Psoas muscle (tissue), 8 donors: ENCODE results near the gene RBFOX2. TPM values are rescaled to one million over a fixed set of nuclear protein-coding genes. Genes with fewer than 3 reads are reported as not detected.

ENCODE experiments used
- ATAC-seq, 4 donors: fragments of 200-7000 bp; cut with Tn5 transposase; one replicate each; pipeline ENCODE4 v1.9.1; 2020; ENCODE audit warnings: moderate library complexity in 3 of 4, mild to moderate bottlenecking in 2 of 4
- DNase-seq, 2 donors: peaks; one replicate each; pipeline ENCODE4 v3.0.0-alpha.2; 2020
- H3K27ac ChIP-seq: fragments of 200-600 bp; one replicate; pipeline ENCODE4 v1.8.0; 2022
- H3K27me3 ChIP-seq, 3 donors: fragments of 200-600 bp in 1 of 3; one replicate each; pipeline versions ENCODE4 v1.6.1 to v1.8.0; 2013 to 2022; ENCODE audit warnings: low read length in 2 of 3, mild to moderate bottlenecking in 2 of 3, moderate library complexity in 1 of 3; ENCODE audit not compliant: insufficient read depth in 3 of 3
- H3K36me3 ChIP-seq, 2 donors: fragments of 200-600 bp in 1 of 2; one replicate each; pipeline versions ENCODE4 v1.6.1 to v1.8.0; 2013 to 2022; ENCODE audit warnings: low read depth in 1 of 2, mild to moderate bottlenecking in 1 of 2, moderate library complexity in 1 of 2; ENCODE audit not compliant: insufficient read depth in 1 of 2
- H3K4me1 ChIP-seq: fragments of 200-600 bp; one replicate; pipeline ENCODE4 v1.8.0; 2022
- H3K4me3 ChIP-seq: fragments of 200-600 bp; one replicate; pipeline ENCODE4 v1.8.0; 2022; ENCODE audit warnings: mild to moderate bottlenecking
- H3K9me3 ChIP-seq: fragments of 200-600 bp; one replicate; pipeline ENCODE4 v1.8.0; 2022
- WGBS, 3 donors: extraction: QIAGEN DNeasy Blood & Tissue Kit; methylation state at CpG; one replicate each; pipeline versions ENCODE4 v1.1.6 to v1.1.7; 2013; 5-methylcytosine and 5-hydroxymethylcytosine counted together
- intact Hi-C, 2 donors: fragments of 100-400 bp; cut with DNase I; formaldehyde crosslinking; loops; one replicate each; pipeline versions ENCODE4 v1.11.0 to v1.14.2; 2022
- polyA plus RNA-seq, 3 donors: library from polyadenylated mRNA; stranded (reverse); fragments of 200-250 nt; gene quantifications; one replicate each; pipeline ENCODE4 v1.2.3, GENCODE V29; 2013
- total RNA-seq, 4 donors: library from RNA; stranded (reverse); fragmentation: NEBNext Ultra II Directional in 2 of 4; extraction: Animal tissue kit (Norgen Biotek cat#: 25700) in 2 of 4; gene quantifications; one replicate each; pipeline versions ENCODE4 v1.2.1 to v1.2.4, GENCODE V29; 2021 to 2023
- TF ChIP-seq, protein P1 (sequence below): fragments of 200-600 bp; IDR thresholded peaks from one replicate; pipeline ENCODE4 v1.8.0; 2022; ENCODE audit warnings: antibody characterized with exemption
- donor health status: healthy with polysubstance abuse.
- donor health status: DM: no; HTN: no; CAD: no; lungs with moderate emphysema.
- donor health status: Bipolar disorder and iron deficiency.
- donor health status: healthy.
- donor health status: DM: yes; HTN: yes; CAD: no.
- donor health status: DM: no; HTN: no; CAD: no.
- donor health status: DM: no; HTN: no; CAD: no.
- donor health status: DM: yes; HTN: yes; CAD: no.

The RBFOX2 gene
- total and polyA plus RNA-seq, 7 donors = 7.7 to 50.4 (median 28.4) TPM

DNA sequence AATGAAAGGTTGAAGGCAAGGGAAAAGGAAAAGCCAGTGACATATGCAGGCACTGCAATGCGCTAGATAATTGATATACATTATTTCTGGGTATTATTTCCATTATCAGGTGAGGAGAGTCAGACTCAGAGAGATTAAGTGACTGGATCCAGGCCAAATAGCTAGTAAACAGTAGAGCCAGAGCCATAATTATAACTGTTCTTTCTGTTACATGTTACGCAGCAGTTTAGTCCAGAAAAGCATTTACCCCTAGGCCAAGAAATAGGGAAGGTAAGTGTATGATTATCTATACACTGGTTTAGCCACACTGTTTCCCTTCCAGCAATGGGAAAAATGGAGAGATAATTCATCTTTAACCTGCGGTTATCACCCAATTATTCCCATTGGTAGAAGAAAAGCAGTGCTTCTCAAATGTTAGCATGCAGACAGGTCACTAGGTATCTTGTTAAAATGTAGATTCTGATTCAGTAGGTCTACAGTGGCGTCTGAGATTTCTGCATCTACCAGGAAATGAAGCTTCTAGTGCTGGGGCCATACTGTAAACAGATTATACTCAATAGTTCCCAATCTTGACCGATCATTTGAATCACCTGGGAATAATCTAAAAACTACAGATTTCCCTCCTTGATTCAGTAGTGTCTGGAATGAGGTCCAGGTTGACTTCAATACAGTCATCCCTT lies 69.4 kb downstream of the RBFOX2 start:
- Histone ChIP-seq H3K36me3 (no peaks in the 10 kb centered on the region), H3K27ac (no peak overlapping the region), H3K27me3 (no peaks in the 10 kb centered on the region), H3K4me1 (peaks cover 33% of the 10 kb centered on the region), H3K4me3 (no peak overlapping the region), H3K9me3 (no peaks in the 10 kb centered on the region)
- TF ChIP-seq, protein P1, sequence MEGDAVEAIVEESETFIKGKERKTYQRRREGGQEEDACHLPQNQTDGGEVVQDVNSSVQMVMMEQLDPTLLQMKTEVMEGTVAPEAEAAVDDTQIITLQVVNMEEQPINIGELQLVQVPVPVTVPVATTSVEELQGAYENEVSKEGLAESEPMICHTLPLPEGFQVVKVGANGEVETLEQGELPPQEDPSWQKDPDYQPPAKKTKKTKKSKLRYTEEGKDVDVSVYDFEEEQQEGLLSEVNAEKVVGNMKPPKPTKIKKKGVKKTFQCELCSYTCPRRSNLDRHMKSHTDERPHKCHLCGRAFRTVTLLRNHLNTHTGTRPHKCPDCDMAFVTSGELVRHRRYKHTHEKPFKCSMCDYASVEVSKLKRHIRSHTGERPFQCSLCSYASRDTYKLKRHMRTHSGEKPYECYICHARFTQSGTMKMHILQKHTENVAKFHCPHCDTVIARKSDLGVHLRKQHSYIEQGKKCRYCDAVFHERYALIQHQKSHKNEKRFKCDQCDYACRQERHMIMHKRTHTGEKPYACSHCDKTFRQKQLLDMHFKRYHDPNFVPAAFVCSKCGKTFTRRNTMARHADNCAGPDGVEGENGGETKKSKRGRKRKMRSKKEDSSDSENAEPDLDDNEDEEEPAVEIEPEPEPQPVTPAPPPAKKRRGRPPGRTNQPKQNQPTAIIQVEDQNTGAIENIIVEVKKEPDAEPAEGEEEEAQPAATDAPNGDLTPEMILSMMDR = no peak
- WGBS, 3 donors = 79 to 82% (median 82%) methylated on average over 5 of the region's 5 CpGs
- intact Hi-C loops = no loop called here
- ATAC-seq (no peak), DNase-seq (no peak)

DNA sequence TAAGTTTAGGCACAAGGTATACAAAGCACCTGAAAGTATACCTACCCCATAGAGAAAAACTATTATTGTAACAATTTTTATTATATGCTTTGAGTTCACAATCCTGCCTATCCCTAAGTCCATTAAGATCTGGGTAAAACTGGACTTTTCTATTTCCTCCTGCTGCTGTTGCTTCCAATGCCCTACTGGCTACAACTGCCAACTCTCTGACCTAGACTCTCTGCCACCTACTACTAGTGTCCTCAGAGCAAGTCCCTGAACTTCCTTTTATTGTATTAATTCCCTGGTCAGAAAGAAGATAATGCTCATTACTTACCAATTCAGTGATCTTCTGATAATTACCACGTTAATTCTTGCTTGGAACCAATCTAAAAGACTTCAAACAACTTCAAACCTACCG lies 70.3 kb downstream of the RBFOX2 start:
- intact Hi-C loops = no loop called here
- H3K4me1 ChIP-seq = peaks cover 33% of the 10 kb centered on the region
- ATAC-seq (no peak), DNase-seq (no peak)
- no peaks in the 10 kb centered on the region for H3K27me3 ChIP-seq
- H3K9me3 ChIP-seq = no peaks in the 10 kb centered on the region
- H3K4me3 ChIP-seq = no peak overlapping the region
- TF ChIP-seq, protein P1 = no peak
- H3K27ac ChIP-seq = no peak overlapping the region
- no peaks in the 10 kb centered on the region for H3K36me3 ChIP-seq
- 53 to 64% (median 57%) methylated on average over 2 of the region's 2 CpGs for WGBS, 3 donors

DNA sequence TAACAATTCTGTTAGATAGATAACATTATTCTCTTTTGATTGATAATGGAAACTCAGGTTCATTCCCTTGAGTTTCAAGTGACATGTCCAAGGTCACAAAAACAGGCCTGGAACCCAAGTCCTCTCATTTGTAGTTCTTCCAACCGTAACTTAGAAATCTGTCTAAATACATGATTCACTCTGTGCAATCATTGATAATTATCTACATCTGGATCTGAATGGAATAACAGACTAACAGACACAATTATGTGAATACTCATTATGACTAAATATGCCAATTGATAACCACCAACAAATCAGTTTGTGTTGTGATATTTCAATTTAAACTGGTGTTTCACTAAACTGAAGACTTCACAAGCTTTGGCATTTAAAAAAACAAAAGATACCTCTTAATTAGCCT lies 71.0 kb downstream of the RBFOX2 start:
- no peak overlapping the region for H3K27ac ChIP-seq
- intact Hi-C loops = no loop called here
- 90 to 91% (median 90%) methylated on average over 1 of the region's 1 CpG for WGBS, 3 donors

DNA sequence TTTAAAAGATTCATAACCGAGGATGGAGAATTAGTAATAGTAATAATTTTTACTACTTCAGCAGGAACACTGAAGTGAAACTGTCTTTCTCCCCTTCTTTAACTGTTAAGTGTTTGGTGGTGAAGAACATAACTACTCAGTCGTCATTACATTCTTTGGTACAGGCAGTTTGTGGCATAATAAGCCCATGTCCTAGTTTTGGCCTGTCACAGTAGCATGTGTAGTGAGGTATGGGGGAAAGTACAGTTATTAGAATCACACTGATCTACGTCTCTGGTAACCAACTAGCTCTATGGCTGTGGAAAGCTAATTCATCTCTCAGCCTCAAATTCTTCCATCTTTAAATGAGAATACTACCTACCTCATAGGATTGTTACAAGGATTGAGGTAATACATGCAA lies 71.8 kb downstream of the RBFOX2 start:
- no peak overlapping the region for H3K4me3 ChIP-seq
- ATAC-seq (no peak), DNase-seq (no peak)
- H3K9me3 ChIP-seq = no peaks in the 10 kb centered on the region
- intact Hi-C loops = no loop called here
- H3K36me3 ChIP-seq = no peaks in the 10 kb centered on the region
- 77 to 81% (median 79%) methylated on average over 3 of the region's 3 CpGs for WGBS, 3 donors
- no peaks in the 10 kb centered on the region for H3K27me3 ChIP-seq
- H3K27ac ChIP-seq = no peak overlapping the region
- peaks cover 31% of the 10 kb centered on the region for H3K4me1 ChIP-seq
- TF ChIP-seq, protein P1 = no peak

More for the DNA sequence above, 71.0 kb downstream of the RBFOX2 start:
- TF ChIP-seq, protein P1 = no peak
- Histone ChIP-seq H3K27me3 (no peaks in the 10 kb centered on the region), H3K9me3 (no peaks in the 10 kb centered on the region), H3K36me3 (no peaks in the 10 kb centered on the region), H3K4me3 (no peak overlapping the region), H3K4me1 (peaks cover 31% of the 10 kb centered on the region)
- DNase-seq (no peak), ATAC-seq (no peak)

DNA sequence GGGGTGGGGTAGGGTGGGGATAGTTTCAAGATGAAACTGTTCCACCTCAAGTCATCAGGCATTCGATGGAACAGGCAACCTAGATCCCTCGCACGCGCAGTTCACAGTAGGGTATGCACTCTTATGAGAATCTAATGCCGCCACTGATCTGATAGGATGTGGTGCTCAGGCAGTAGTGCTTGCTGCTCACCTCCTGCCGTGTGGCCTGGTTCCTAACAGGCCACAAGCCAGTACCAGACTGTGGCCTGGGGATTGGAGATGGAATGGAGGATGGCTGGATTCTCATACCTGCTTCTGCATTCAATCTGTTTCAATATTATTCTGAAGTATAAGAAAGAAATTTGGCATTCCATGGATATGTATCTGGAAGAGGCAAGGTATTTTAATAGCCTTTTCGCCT lies 73.1 kb downstream of the RBFOX2 start:
- DNase-seq = no peak
- Histone ChIP-seq H3K27ac (no peak overlapping the region), H3K9me3 (no peaks in the 10 kb centered on the region), H3K4me3 (no peak overlapping the region), H3K36me3 (no peaks in the 10 kb centered on the region), H3K27me3 (no peaks in the 10 kb centered on the region), H3K4me1 (peaks cover 25% of the 10 kb centered on the region)
- 88 to 98% (median 94%) methylated on average over 7 of the region's 7 CpGs for WGBS, 3 donors
- no peak for ATAC-seq
- intact Hi-C loops = no loop called here
- TF ChIP-seq, protein P1 = no peak
